GM12878 (cell line): Measurements from ENCODE around the gene ZFP37. TPM values are rescaled to one million over a fixed set of nuclear protein-coding genes. Genes with fewer than 3 reads are reported as not detected.

ENCODE experiments used
- ATAC-seq: fragments of 200-7000 bp; cut with Tn5 transposase; 3 replicates; pipeline ENCODE4 v1.9.1; 2020; ENCODE audit warnings: mild to moderate bottlenecking, moderate library complexity
- Bru-seq: library from RNA; stranded (reverse); fragments of 400-500 nt; gene quantifications from one replicate; lab custom pipeline; 2021; lab: Mats Ljungman, UMichigan
- BruChase-seq, 2 experiments: library from RNA; stranded (reverse); fragments of 400-500 nt; gene quantifications; one replicate each; lab custom pipeline; 2021; lab: Mats Ljungman, UMichigan
- BruUV-seq: library from RNA; stranded (reverse); fragments of 400-500 nt; replicated peaks from 2 replicates; lab custom pipeline; 2021; lab: Mats Ljungman, UMichigan
- CTCF ChIA-PET: fragments of 300-600 bp; sonication (Branson Sonifier 250); formaldehyde crosslinking; extraction: SDS; loops from one replicate; lab custom pipeline; 2021; ENCODE audit warnings: inconsistent platforms; lab: Yijun Ruan, JAX
- POLR2A ChIA-PET: fragments of 350-600 bp; formaldehyde crosslinking; extraction: SDS; loops from one replicate; lab custom pipeline; 2021; ENCODE audit warnings: inconsistent platforms; lab: Charles Lee
- RAD21 ChIA-PET: fragments of 300-600 bp; sonication (Branson Sonifier 250); formaldehyde crosslinking; loops from one replicate; lab custom pipeline; 2023; ENCODE audit warnings: antibody characterized with exemption; ENCODE audit not compliant: unreplicated experiment; lab: Charles Lee
- SMC1A ChIA-PET: fragments of 300-600 bp; sonication (Branson Sonifier 250); formaldehyde crosslinking; loops from one replicate; lab custom pipeline; 2023; ENCODE audit not compliant: unreplicated experiment, uncharacterized antibody; lab: Charles Lee
- DNase-seq: peaks from one replicate; pipeline ENCODE4 v3.0.0-alpha.2; 2011; ENCODE audit warnings: low read depth, low spot score
- FAIRE-seq: peaks from 3 replicates; lab custom pipeline; 2011; peaks lifted over from hg19 to GRCh38; lab: Jason Lieb, UNC
- H2AFZ ChIP-seq: 2 replicates; pipeline ENCODE4 v1.6.0; 2011; ENCODE audit warnings: low read depth, low read length, control low read depth; ENCODE audit not compliant: control insufficient read depth
- H3K27ac ChIP-seq: 2 replicates; pipeline ENCODE4 v1.5.1; 2011; ENCODE audit warnings: control low read depth; ENCODE audit not compliant: control insufficient read depth, insufficient read depth
- H3K27me3 ChIP-seq, 2 experiments: replicated peaks in 1 of 2; 2 replicates each; pipeline versions ENCODE4 v1.6.0 to v1.6.1; 2011; ENCODE audit warnings: low read length in 1 of 2; ENCODE audit not compliant: control insufficient read depth in 2 of 2, insufficient read depth in 2 of 2
- H3K36me3 ChIP-seq, 2 experiments: 2 replicates each; pipeline ENCODE4 v1.5.1; 2011; ENCODE audit warnings: low read length in 1 of 2; ENCODE audit not compliant: control insufficient read depth in 2 of 2, insufficient read depth in 2 of 2
- H3K4me1 ChIP-seq: 2 replicates; pipeline ENCODE4 v1.6.1; 2011; ENCODE audit warnings: mild to moderate bottlenecking, low read length, moderate library complexity, mixed read lengths; ENCODE audit not compliant: control insufficient read depth, insufficient read depth
- H3K4me2 ChIP-seq: 2 replicates; pipeline ENCODE4 v1.6.0; 2011; ENCODE audit warnings: control low read depth; ENCODE audit not compliant: control insufficient read depth, insufficient read depth
- H3K4me3 ChIP-seq: fragments of 200-600 bp; sonication (generic); 2 replicates; pipeline ENCODE4 v1.5.1; 2016
- H3K79me2 ChIP-seq: 2 replicates; pipeline ENCODE4 v1.6.0; 2011; ENCODE audit warnings: low read length; ENCODE audit not compliant: control insufficient read depth, insufficient read depth
- H3K9ac ChIP-seq: 2 replicates; pipeline ENCODE4 v1.8.0; 2011; ENCODE audit warnings: low read length, control low read depth, mixed read lengths; ENCODE audit not compliant: control insufficient read depth, insufficient read depth
- H3K9me3 ChIP-seq: replicated peaks from 3 replicates; pipeline ENCODE4 v1.5.1; 2011; ENCODE audit warnings: mild to moderate bottlenecking, low read length; ENCODE audit not compliant: control insufficient read depth, insufficient read depth
- H4K20me1 ChIP-seq: 2 replicates; pipeline ENCODE4 v1.6.0; 2011; ENCODE audit not compliant: control insufficient read depth, insufficient read depth
- CREM ChIP-seq: IDR thresholded peaks from 2 replicates; pipeline ENCODE4 v1.6.1; 2014; ENCODE audit warnings: antibody characterized with exemption, low read depth
- ELK1 ChIP-seq: IDR thresholded peaks from 2 replicates; pipeline ENCODE4 v1.6.1; 2012; ENCODE audit warnings: low read depth, low read length, improper control_type of control experiment
- ETV6 ChIP-seq, 2 experiments: fragments of 450-650 bp in 1 of 2; IDR thresholded peaks in 1 of 2; conservative IDR thresholded peaks in 1 of 2; 2 replicates each; pipeline ENCODE4 v1.6.1; 2014; ENCODE audit warnings: antibody characterized with exemption in 1 of 2, borderline replicate concordance in 1 of 2, low read depth in 1 of 2, mild to moderate bottlenecking in 1 of 2, moderate library complexity in 1 of 2
- FOXK2 ChIP-seq: fragments of 450-650 bp; IDR thresholded peaks from 2 replicates; pipeline ENCODE4 v1.6.1; 2017; ENCODE audit warnings: mild to moderate bottlenecking, moderate library complexity
- MTA3 ChIP-seq: IDR thresholded peaks from 2 replicates; pipeline ENCODE4 v1.6.1; 2012; ENCODE audit warnings: low read length, inconsistent platforms, borderline replicate concordance
- NRF1 ChIP-seq: conservative IDR thresholded peaks from 2 replicates; pipeline ENCODE4 v1.6.1; 2011; ENCODE audit warnings: mild to moderate bottlenecking, low read depth, low read length, improper control_type of control experiment
- PML ChIP-seq: IDR thresholded peaks from 2 replicates; pipeline ENCODE4 v1.6.1; 2012; ENCODE audit warnings: low read length, inconsistent platforms
- POLR2A ChIP-seq: IDR thresholded peaks from 2 replicates; pipeline ENCODE4 v1.6.1; 2011; ENCODE audit warnings: low read depth, mild to moderate bottlenecking, low read length
- RUNX3 ChIP-seq: IDR thresholded peaks from 2 replicates; pipeline ENCODE4 v1.6.1; 2012; ENCODE audit warnings: low read length, inconsistent platforms
- SIX5 ChIP-seq: IDR thresholded peaks from 2 replicates; pipeline ENCODE4 v1.6.1; 2011; ENCODE audit warnings: mild to moderate bottlenecking, low read depth, low read length, moderate library complexity; ENCODE audit not compliant: severe bottlenecking
- SMARCA5 ChIP-seq: fragments of 450-650 bp; IDR thresholded peaks from 2 replicates; pipeline ENCODE4 v1.6.1; 2017; ENCODE audit warnings: mild to moderate bottlenecking
- TAF1 ChIP-seq: IDR thresholded peaks from 2 replicates; pipeline ENCODE4 v1.6.1; 2011; ENCODE audit warnings: mild to moderate bottlenecking, low read depth, low read length, borderline replicate concordance
- TARDBP ChIP-seq: IDR thresholded peaks from 2 replicates; pipeline ENCODE4 v1.6.1; 2016; ENCODE audit warnings: borderline replicate concordance
- YY1 ChIP-seq: IDR thresholded peaks from 2 replicates; pipeline ENCODE4 v1.6.1; 2011; ENCODE audit warnings: low read depth, mild to moderate bottlenecking, low read length
- ZBTB11 ChIP-seq: fragments of 450-650 bp; formaldehyde crosslinking; IDR thresholded peaks from 2 replicates; pipeline ENCODE4 v1.5.0; 2022; ENCODE audit warnings: mild to moderate bottlenecking, missing genetic modification characterization
- ZNF217 ChIP-seq: fragments of 450-650 bp; IDR thresholded peaks from 2 replicates; pipeline ENCODE4 v1.6.1; 2017; ENCODE audit warnings: antibody characterized with exemption, mild to moderate bottlenecking
- WGBS: methylation state at CpG from one replicate; pipeline ENCODE4 v1.1.6; 2016; ENCODE audit warnings: low lambda C conversion rate; ENCODE audit not compliant: insufficient replicate concordance, insufficient coverage; ENCODE audit errors: missing lambda C conversion rate; 5-methylcytosine and 5-hydroxymethylcytosine counted together
- in situ Hi-C: fragments of 300-500 bp; cut with MboI; formaldehyde crosslinking; loops from 9 replicates; pipeline ENCODE4 v1.14.3; 2018; ENCODE audit warnings: mixed read lengths
- intact Hi-C: fragments of 100-400 bp; cut with micrococcal nuclease; formaldehyde crosslinking; loops from one replicate; pipeline ENCODE4 v1.14.2; 2022; ENCODE audit not compliant: unreplicated experiment
- long read RNA-seq, 2 experiments: library from polyadenylated mRNA; unstranded; transcript quantifications; one replicate each; pipeline ENCODE4 v2.0.0, GENCODE V29; 2019 to 2020
- polyA minus RNA-seq, 3 experiments: library from RNA; depleted of rRNA, polyadenylated mRNA; stranded (reverse); fragments of >200 nt; gene quantifications; 2 replicates each; pipeline ENCODE4 v1.2.3, GENCODE V29; 2011
- polyA plus RNA-seq, 11 experiments: library from polyadenylated mRNA; depleted of rRNA in 4 of 11; unstranded in 6 of 11; stranded (reverse) in 5 of 11; fragments of >200 nt; fragmentation: Nextera tagmentation in 4 of 11; fragmentation: Illumina TruSeq in 1 of 11; extraction: Ambion mirVana in 4 of 11; extraction: Trizol in 1 of 11; gene quantifications; 1 replicate in 1 of 11; 2 replicates in 10 of 11; pipeline versions ENCODE4 v1.2.1 to v1.2.3, GENCODE V29; 2011 to 2016; ENCODE audit warnings: inconsistent platforms in 2 of 11, missing spikeins in 2 of 11, low read depth in 1 of 11
- total RNA-seq, 4 experiments: library from RNA; depleted of rRNA in 3 of 4; stranded (reverse); fragments of >200 nt in 3 of 4; fragmentation: Illumina TruSeq in 1 of 4; extraction: Trizol in 1 of 4; gene quantifications; 2 replicates each; pipeline versions ENCODE4 v1.2.1 to v1.2.3, GENCODE V29; 2013 to 2021

The ZFP37 gene
- not detected in 2 replicates for total RNA-seq (2013; cell fraction: nucleolus; rRNA removed)
- total RNA-seq (2014; rRNA removed) (0.79 and 1.3 TPM in 2 replicates), total RNA-seq (2014; rRNA removed; fragmentation: Illumina TruSeq; extraction: Trizol) (1.7 and 2.3 TPM in 2 replicates), total RNA-seq (2021) (1.3 and 1.6 TPM in 2 replicates), polyA plus RNA-seq (2011; rRNA removed) (not detected in 2 replicates), polyA plus RNA-seq (2014; fragmentation: Illumina TruSeq; extraction: Trizol) (1.4 and 2.3 TPM in 2 replicates), polyA plus RNA-seq (2014; fragmentation: Nextera tagmentation; extraction: Ambion mirVana) (under 1 TPM; 0.47 to 0.60 TPM), polyA plus RNA-seq (2014; rRNA removed) (0.66 and 0.81 TPM in 2 replicates), polyA plus RNA-seq (2016; fragmentation: Nextera tagmentation; extraction: Ambion mirVana) (1 to 10 TPM; 1.4 to 1.6 TPM), polyA minus RNA-seq (2011; rRNA and poly(A)+ RNA removed) (not detected in 2 replicates), Bru-seq, nascent RNA (percentile 24 among the genes with signal in this experiment), BruChase-seq, experiment 1, labeled RNA remaining after a 6-hour chase (percentile 16 among the genes with signal in this experiment), BruChase-seq, experiment 2, labeled RNA remaining after a 2-hour chase (percentile 17 among the genes with signal in this experiment)
- polyA plus RNA-seq (2011; ENCODE audit: low read depth), result 0.98 TPM
- polyA plus RNA-seq (2011; cell fraction: cytosol; rRNA removed), result not detected in 2 replicates
- polyA plus RNA-seq (2011; cell fraction: nucleus; rRNA removed), result not detected in 2 replicates
- 1.7 and 1.8 TPM in 2 replicates for polyA plus RNA-seq (2012)
- polyA minus RNA-seq (2011; cell fraction: cytosol; rRNA and poly(A)+ RNA removed), result not detected in 2 replicates
- polyA minus RNA-seq (2011; cell fraction: nucleus; rRNA and poly(A)+ RNA removed), result not detected in 2 replicates
- long read RNA-seq, experiment 1, result 0 reads
- long read RNA-seq, experiment 2, result 0 reads

GRCh38 chr9:113056191-113057106 is at the start of gene ZFP37:
Gene ZFP37 (minus strand): TSS chr9:113056724. CDS start chr9:113056688, 36 bp downstream.
- intact Hi-C loops, result no loop called here
- Histone ChIP-seq H4K20me1 (no peaks in the 10 kb centered on the region), H3K4me2 (peak within 1 kb of the TSS; percentile 74), H3K36me3 (no peaks in the 10 kb centered on the region), H3K79me2 (no peaks in the 10 kb centered on the region), H3K4me1 (no peaks in the 10 kb centered on the region), H3K9ac (peak within 1 kb of the TSS; percentile 79), H3K4me3 (peak within 1 kb of the TSS; percentile 66), H3K27ac (peak within 1 kb of the TSS; percentile 60), H2AFZ (peak within 1 kb of the TSS; percentile 94), H3K27me3 (no peaks in the 10 kb centered on the region), H3K9me3 (peaks cover 6% of the 10 kb centered on the region; the same call in 2 of the 3 replicates)
- WGBS, result 31% methylated on average over 62 of the region's 62 CpGs
- POLR2A ChIA-PET, result no interaction called here
- ATAC-seq (peak; percentile 26; the same call in 1 of the 3 replicates), DNase-seq (peak; percentile 1), FAIRE-seq (peak; percentile 13)
- in situ Hi-C loops, result no loop called here
- BruUV-seq, result no TSS peak
- SMC1A ChIA-PET, result no interaction called here
- CTCF ChIA-PET, result no interaction called here
- RAD21 ChIA-PET, result no interaction called here
- no peak for TF ChIP-seq ZBTB11 (CRISPR knock-in tag)
- peak; percentile 41; the same call in 1 of the 2 replicates for TF ChIP-seq TAF1
- TF ChIP-seq ZNF217, result no peak
- peak; percentile 77 for TF ChIP-seq PML
- peak; percentile 86 for TF ChIP-seq SIX5
- peak; percentile 70; the same call in 1 of the 2 replicates for TF ChIP-seq CREM
- TF ChIP-seq POLR2A, result peak; percentile 75
- TF ChIP-seq TARDBP, result peak; percentile 63; the same call in 1 of the 2 replicates
- no peak for TF ChIP-seq NRF1
- TF ChIP-seq FOXK2, result no peak
- TF ChIP-seq ETV6 (conservative IDR thresholded peaks at IDR 0.05 in 1 of 2, IDR thresholded peaks at IDR 0.05 in 1 of 2; ENCODE audit: borderline replicate concordance in 1 of 2, low read depth in 1 of 2), result 0 out of 4 replicates have a peak, but pooled peaks of 1 of the 2 experiments have one; percentile 7
- peak; percentile 100 for TF ChIP-seq YY1
- TF ChIP-seq RUNX3, result peak; percentile 54; the same call in 1 of the 2 replicates
- TF ChIP-seq ELK1, result 0 out of 2 replicates have a peak, but pooled peaks have one; percentile 20
- TF ChIP-seq MTA3, result no peak; the same call in 1 of the 2 replicates
- TF ChIP-seq SMARCA5, result no peak
